OCI-LY7 (cell line): ENCODE results near the gene TMOD3. TPM values are rescaled to one million over a fixed set of nuclear protein-coding genes. Genes with fewer than 3 reads are reported as not detected.

Experiments
- BruUV-seq: library from RNA; stranded (reverse); fragments of 400-500 nt; replicated peaks from 2 replicates; lab custom pipeline; 2021; lab: Mats Ljungman, UMichigan
- CTCF ChIA-PET: fragments of 300-600 bp; sonication (Branson Sonifier 250); formaldehyde crosslinking; loops from one replicate; lab custom pipeline; 2022; ENCODE audit warnings: antibody characterized with exemption; ENCODE audit not compliant: unreplicated experiment; lab: Charles Lee
- POLR2A ChIA-PET: fragments of 300-600 bp; sonication (Branson Sonifier 250); formaldehyde crosslinking; loops from one replicate; lab custom pipeline; 2022; ENCODE audit warnings: antibody characterized with exemption; lab: Charles Lee
- DNase-seq: peaks from one replicate; pipeline ENCODE4 v3.0.0-alpha.2; 2015; ENCODE audit warnings: low spot score
- H2AFZ ChIP-seq: fragments of 200-600 bp; sonication (generic), shearing (Covaris generic); 2 replicates; pipeline ENCODE4 v1.6.1; 2014; ENCODE audit warnings: mild to moderate bottlenecking, antibody characterized with exemption, low read length, moderate library complexity
- H3K27ac ChIP-seq: fragments of 200-600 bp; sonication (generic); 2 replicates; pipeline ENCODE4 v1.5.1; 2014; ENCODE audit warnings: mixed run types, low read depth, mild to moderate bottlenecking, moderate library complexity, low read length, inconsistent platforms; ENCODE audit not compliant: poor library complexity, severe bottlenecking
- H3K36me3 ChIP-seq: fragments of 200-600 bp; sonication (generic); 2 replicates; pipeline ENCODE4 v1.6.1; 2014; ENCODE audit warnings: mild to moderate bottlenecking, antibody characterized with exemption, low read length, moderate library complexity, mixed read lengths; ENCODE audit not compliant: insufficient read depth
- H3K4me1 ChIP-seq: fragments of 200-600 bp; sonication (generic); 2 replicates; pipeline ENCODE4 v1.5.1; 2014; ENCODE audit warnings: mild to moderate bottlenecking, low read length; ENCODE audit not compliant: insufficient read depth, poor library complexity, severe bottlenecking
- H3K4me2 ChIP-seq: fragments of 200-600 bp; sonication (generic); 2 replicates; pipeline ENCODE4 v1.6.1; 2014; ENCODE audit warnings: mild to moderate bottlenecking, low read length
- H3K4me3 ChIP-seq: fragments of 200-600 bp; sonication (generic); 2 replicates; pipeline ENCODE4 v1.5.1; 2014; ENCODE audit warnings: mild to moderate bottlenecking, low read depth, low read length; ENCODE audit not compliant: poor library complexity, severe bottlenecking
- H3K79me2 ChIP-seq: fragments of 200-600 bp; sonication (generic); 2 replicates; pipeline ENCODE4 v1.6.1; 2016; ENCODE audit warnings: low read depth, mild to moderate bottlenecking, low read length, moderate library complexity, mixed read lengths; ENCODE audit not compliant: insufficient read depth
- H3K9me2 ChIP-seq: fragments of 200-600 bp; sonication (generic); 2 replicates; pipeline ENCODE4 v1.6.1; 2016; ENCODE audit warnings: mild to moderate bottlenecking, low read length, mixed read lengths; ENCODE audit not compliant: insufficient read depth
- H3K9me3 ChIP-seq: fragments of 200-600 bp; sonication (generic); 2 replicates; pipeline ENCODE4 v1.6.1; 2014; ENCODE audit warnings: mild to moderate bottlenecking, mixed run types, low read length, mixed read lengths
- H4K20me1 ChIP-seq: fragments of 200-600 bp; sonication (generic); 2 replicates; pipeline ENCODE4 v1.6.1; 2014; ENCODE audit warnings: mild to moderate bottlenecking, antibody characterized with exemption, low read length, moderate library complexity, mixed read lengths; ENCODE audit not compliant: insufficient read depth
- CTCF ChIP-seq: fragments of 200-600 bp; sonication (generic); conservative IDR thresholded peaks from 2 replicates; pipeline ENCODE4 v1.5.1; 2014; ENCODE audit warnings: mild to moderate bottlenecking, antibody characterized with exemption, low read length, moderate library complexity, mixed read lengths
- EZH2phosphoT487 ChIP-seq: fragments of 200-600 bp; sonication (generic); IDR thresholded peaks from 2 replicates; pipeline ENCODE4 v1.6.1; 2018; ENCODE audit warnings: low read depth, borderline replicate concordance, mild to moderate bottlenecking, mixed run types, antibody characterized with exemption, low read length, moderate library complexity, mixed read lengths
- intact Hi-C: fragments of 100-400 bp; cut with micrococcal nuclease; formaldehyde crosslinking; loops from one replicate; pipeline ENCODE4 v1.10.0; 2022; ENCODE audit not compliant: unreplicated experiment
- total RNA-seq, 2 experiments: library from RNA; depleted of rRNA in 1 of 2; stranded (reverse); fragments of >200 nt in 1 of 2; shearing (Covaris generic) in 1 of 2; gene quantifications; 2 replicates each; pipeline ENCODE4 v1.2.3, GENCODE V29; 2014 to 2022

TMOD3 gene
- total RNA-seq, 2 experiments from 2014 or later: 17.4 to 30.5 TPM

- no peaks in the 10 kb centered on the region; the same call in 1 of the 2 replicates for H3K9me3 ChIP-seq
- CTCF ChIA-PET: no interaction called here
- TF ChIP-seq CTCF (no peak), EZH2phosphoT487 (no peak)
- H2AFZ ChIP-seq: no peak overlapping the region
- peaks cover 3% of the 10 kb centered on the region for H3K4me1 ChIP-seq
- no peak overlapping the region for H3K4me2 ChIP-seq
- peaks cover 18% of the 10 kb centered on the region; the same call in 1 of the 2 replicates for H3K36me3 ChIP-seq
- no peaks in the 10 kb centered on the region for H4K20me1 ChIP-seq
- POLR2A ChIA-PET: interaction anchor here (0.6 to 1.1 kb wide), 3 partner anchors 10 to 40 kb away, joined by 3 to 7 read pairs (median 3); no protein-coding TSS in a partner anchor
- H3K27ac ChIP-seq: no peak overlapping the region
- intact Hi-C loops: no loop called here
- no peaks in the 10 kb centered on the region for H3K79me2 ChIP-seq
- no TSS peak for BruUV-seq
- DNase-seq: no peak
- H3K9me2 ChIP-seq: no peaks in the 10 kb centered on the region
- H3K4me3 ChIP-seq: no peak overlapping the region
Measured at GRCh38 chr15:51883271-51883837, 53.9 kb downstream of the TMOD3 start.

- Histone ChIP-seq H3K36me3 (peaks cover 19% of the 10 kb centered on the region; the same call in 1 of the 2 replicates), H4K20me1 (no peaks in the 10 kb centered on the region), H3K9me3 (no peaks in the 10 kb centered on the region; the same call in 1 of the 2 replicates), H3K4me1 (peaks cover 3% of the 10 kb centered on the region), H3K4me2 (no peak overlapping the region), H3K4me3 (no peak overlapping the region), H2AFZ (no peak overlapping the region), H3K9me2 (no peaks in the 10 kb centered on the region), H3K79me2 (no peaks in the 10 kb centered on the region), H3K27ac (no peak overlapping the region)
- ChIA-PET POLR2A (interaction anchor here (0.6 kb wide), 1 partner anchor 9 kb away, joined by 3 read pairs; no protein-coding TSS in a partner anchor), CTCF (no interaction called here)
- TF ChIP-seq CTCF (no peak), EZH2phosphoT487 (no peak)
- intact Hi-C loops: no loop called here
- BruUV-seq: no TSS peak
- DNase-seq: no peak
Measured at GRCh38 chr15:51884041-51884440, 54.6 kb downstream of the TMOD3 start.
